ENCODE data around the gene SLC25A42.
A peak's percentile ranks its signal among the peaks of the same experiment; 100 is the strongest.
"Not testable (repeated sequence)": the region's sequence is repeated elsewhere in the genome, so short reads cannot be mapped to it uniquely, and the experiment has no call there.

The SLC25A42 gene

GRCh38 chr19:19135713-19136112 lies 71.9 kb downstream of the SLC25A42 start:
- not testable (repeated sequence) for DNase-seq (ENCODE audit: low spot score)

GRCh38 chr19:19137556-19138108 lies 73.8 kb downstream of the SLC25A42 start:
- DNase-seq (ENCODE audit: low spot score): peak; percentile 34

- DNase-seq (ENCODE audit: low spot score): peak; percentile 98
Measured at GRCh38 chr19:19138109-19138981, 74.6 kb downstream of the SLC25A42 start, which contains the start of gene TMEM161A. TSS of gene TMEM161A (minus strand) at chr19:19138478. CDS start at chr19:19138428, 50 bp downstream.

- DNase-seq (ENCODE audit: low spot score): no peak
Measured at GRCh38 chr19:19139876-19140229, 76.1 kb downstream of the SLC25A42 start.

GRCh38 chr19:19140476-19140875 lies 76.7 kb downstream of the SLC25A42 start:
- no peak for DNase-seq (ENCODE audit: low spot score)

GRCh38 chr19:19142347-19142746 lies 78.6 kb downstream of the SLC25A42 start:
- no peak for DNase-seq (ENCODE audit: low spot score)

GRCh38 chr19:19145281-19145680 lies 81.5 kb downstream of the SLC25A42 start:
- no peak for DNase-seq (ENCODE audit: low spot score)

GRCh38 chr19:19145684-19146608 lies 82.2 kb downstream of the SLC25A42 start:
- peak; percentile 56 for DNase-seq (ENCODE audit: low spot score)

- no peak for DNase-seq (ENCODE audit: low spot score)
Measured at GRCh38 chr19:19146865-19147264, 83.1 kb downstream of the SLC25A42 start.

GRCh38 chr19:19147344-19147743 lies 83.5 kb downstream of the SLC25A42 start:
- no peak for DNase-seq (ENCODE audit: low spot score)

GRCh38 chr19:19148504-19148903 lies 84.7 kb downstream of the SLC25A42 start:
- DNase-seq (ENCODE audit: low spot score): not testable (repeated sequence)

- DNase-seq (ENCODE audit: low spot score): no peak
Measured at GRCh38 chr19:19149435-19149834, 85.6 kb downstream of the SLC25A42 start.

- no peak for DNase-seq (ENCODE audit: low spot score)
Measured at GRCh38 chr19:19151418-19151817, 87.6 kb downstream of the SLC25A42 start.

GRCh38 chr19:19152668-19153384 lies 89.0 kb downstream of the SLC25A42 start:
- no peak for DNase-seq (ENCODE audit: low spot score)

GRCh38 chr19:19154768-19155494 lies 91.1 kb downstream of the SLC25A42 start:
- DNase-seq (ENCODE audit: low spot score): no peak

- DNase-seq (ENCODE audit: low spot score): no peak
Measured at GRCh38 chr19:19155495-19156219, 91.9 kb downstream of the SLC25A42 start.

- DNase-seq (ENCODE audit: low spot score): no peak
Measured at GRCh38 chr19:19157808-19158207, 94.0 kb downstream of the SLC25A42 start.

GRCh38 chr19:19159534-19159933 lies 95.7 kb downstream of the SLC25A42 start:
- DNase-seq (ENCODE audit: low spot score): no peak

GRCh38 chr19:19160461-19161035 lies 96.8 kb downstream of the SLC25A42 start:
- DNase-seq (ENCODE audit: low spot score): no peak

GRCh38 chr19:19162495-19162894 lies 98.7 kb downstream of the SLC25A42 start:
- DNase-seq (ENCODE audit: low spot score): no peak
